Sigmoid colon (tissue), 4 donors: ENCODE data around the gene PARP15.

Experiments
- CTCF ChIP-seq, 4 experiments: fragments of 450-650 bp in 3 of 4; fragments of 200-600 bp in 1 of 4; IDR thresholded peaks; one replicate each; pipeline ENCODE4 v1.5.1; 2016 to 2019; ENCODE audit warnings: antibody characterized with exemption in 4 of 4, mild to moderate bottlenecking in 3 of 4, moderate library complexity in 2 of 4
- EP300 ChIP-seq, 4 donors: sonication (generic); formaldehyde crosslinking; IDR thresholded peaks; one replicate each; pipeline ENCODE4 v1.6.1; 2017; ENCODE audit warnings: antibody characterized with exemption in 4 of 4
- POLR2A ChIP-seq, 2 donors: fragments of 450-650 bp; IDR thresholded peaks; one replicate each; pipeline ENCODE4 v1.6.1; 2016; ENCODE audit warnings: antibody characterized with exemption in 2 of 2, mild to moderate bottlenecking in 2 of 2, moderate library complexity in 2 of 2
- POLR2AphosphoS5 ChIP-seq, 4 donors: sonication (generic); formaldehyde crosslinking; IDR thresholded peaks; one replicate each; pipeline ENCODE4 v1.6.1; 2017; ENCODE audit warnings: antibody characterized with exemption in 4 of 4

- TF ChIP-seq EP300 (IDR thresholded peaks at IDR 0.05) (no peak), CTCF (IDR thresholded peaks at IDR 0.05) (no peak), POLR2A (IDR thresholded peaks at IDR 0.05) (no peak), POLR2AphosphoS5 (IDR thresholded peaks at IDR 0.05) (no peak)
These were observed 88.4 kb downstream of the PARP15 start for GRCh38 chr3:122665881-122666280.
